A673 (cell line): ENCODE measurements around the gene STARD5. TPM values are rescaled to one million over a fixed set of nuclear protein-coding genes. Genes with fewer than 3 reads are reported as not detected.

Source experiments
- BruUV-seq: library from RNA; stranded (reverse); fragments of 400-500 nt; replicated peaks from 2 replicates; lab custom pipeline; 2021; lab: Mats Ljungman, UMichigan
- CTCF ChIA-PET: fragments of 300-600 bp; sonication (Branson Sonifier 250); formaldehyde crosslinking; loops from one replicate; lab custom pipeline; 2022; ENCODE audit warnings: antibody characterized with exemption; lab: Charles Lee
- POLR2A ChIA-PET: fragments of 300-600 bp; sonication (Branson Sonifier 250); formaldehyde crosslinking; loops from one replicate; lab custom pipeline; 2022; ENCODE audit warnings: antibody characterized with exemption; ENCODE audit not compliant: low non-redundant PET; lab: Charles Lee
- DNase-seq: peaks from one replicate; pipeline ENCODE4 v3.0.0-alpha.2; 2015; ENCODE audit warnings: low spot score
- H3K27ac ChIP-seq: fragments of 200-600 bp; sonication (generic); 2 replicates; pipeline ENCODE4 v1.5.1; 2016; ENCODE audit warnings: mixed run types, low read depth, mild to moderate bottlenecking, mixed read lengths, antibody characterized with exemption, low read length; ENCODE audit not compliant: poor library complexity, severe bottlenecking
- H3K27me3 ChIP-seq: fragments of 200-600 bp; sonication (generic); replicated peaks from 2 replicates; pipeline ENCODE4 v1.6.1; 2017; ENCODE audit warnings: mixed run types, low read depth, mild to moderate bottlenecking, mixed read lengths, antibody characterized with exemption, low read length; ENCODE audit not compliant: insufficient read depth, poor library complexity
- H3K36me3 ChIP-seq: fragments of 200-600 bp; sonication (generic); 2 replicates; pipeline ENCODE4 v1.6.1; 2016; ENCODE audit warnings: mixed run types, mild to moderate bottlenecking, mixed read lengths, antibody characterized with exemption, low read length; ENCODE audit not compliant: insufficient read depth, poor library complexity, severe bottlenecking
- H3K4me1 ChIP-seq: fragments of 200-600 bp; sonication (generic); 2 replicates; pipeline ENCODE4 v1.6.1; 2017; ENCODE audit warnings: mixed run types, mild to moderate bottlenecking, mixed read lengths, antibody characterized with exemption, low read length; ENCODE audit not compliant: insufficient read depth, poor library complexity, severe bottlenecking
- H3K4me3 ChIP-seq: fragments of 200-600 bp; sonication (generic); 2 replicates; pipeline ENCODE4 v1.5.1; 2016; ENCODE audit warnings: low read depth, mixed run types, mild to moderate bottlenecking, mixed read lengths, low read length; ENCODE audit not compliant: poor library complexity, severe bottlenecking
- H3K9me3 ChIP-seq: fragments of 200-600 bp; sonication (generic); 2 replicates; pipeline ENCODE4 v1.6.1; 2016; ENCODE audit warnings: mixed run types, low read depth, mild to moderate bottlenecking, mixed read lengths, antibody characterized with exemption, low read length; ENCODE audit not compliant: poor library complexity, severe bottlenecking
- CTCF ChIP-seq: fragments of 300-800, 200-600 bp; sonication (generic); conservative IDR thresholded peaks from 2 replicates; pipeline ENCODE4 v1.5.1; 2017; ENCODE audit warnings: low read depth, mild to moderate bottlenecking, antibody characterized with exemption, low read length, moderate library complexity, mixed read lengths
- EZH2 ChIP-seq: fragments of 200-600 bp; sonication (generic); IDR thresholded peaks from 2 replicates; pipeline ENCODE4 v1.6.1; 2017; ENCODE audit warnings: borderline replicate concordance, low read depth, mild to moderate bottlenecking, mixed read lengths, antibody characterized with exemption, low read length; ENCODE audit not compliant: poor library complexity, severe bottlenecking
- intact Hi-C: fragments of 100-400 bp; cut with micrococcal nuclease; formaldehyde crosslinking; loops from one replicate; pipeline ENCODE4 v1.10.0; 2022; ENCODE audit not compliant: unreplicated experiment
- total RNA-seq: library from RNA; stranded (reverse); gene quantifications from 2 replicates; pipeline ENCODE4 v1.2.3, GENCODE V29; 2021

STARD5 gene
- total RNA-seq, 1 experiment from 2014 or later: 0.54 TPM

GRCh38 chr15:81297603-81298575 lies 26.1 kb downstream of the STARD5 start:
- no TSS peak for BruUV-seq
- no peaks in the 10 kb centered on the region for H3K27me3 ChIP-seq
- no peaks in the 10 kb centered on the region for H3K9me3 ChIP-seq
- ChIA-PET POLR2A (no interaction called here), CTCF (no interaction called here)
- intact Hi-C loops: no loop called here
- H3K36me3 ChIP-seq: no peaks in the 10 kb centered on the region
- H3K4me3 ChIP-seq: no peak overlapping the region
- peaks cover 17% of the 10 kb centered on the region for H3K4me1 ChIP-seq
- DNase-seq: no peak
- TF ChIP-seq EZH2 (no peak), CTCF (no peak)
- no peak overlapping the region for H3K27ac ChIP-seq

- intact Hi-C loops: no loop called here
- no TSS peak for BruUV-seq
- Histone ChIP-seq H3K27ac (no peak overlapping the region), H3K36me3 (no peaks in the 10 kb centered on the region), H3K4me1 (peaks cover 17% of the 10 kb centered on the region), H3K27me3 (no peaks in the 10 kb centered on the region), H3K4me3 (no peak overlapping the region), H3K9me3 (no peaks in the 10 kb centered on the region)
- DNase-seq: peak; percentile 37
- ChIA-PET POLR2A (interaction anchor here (0.5 kb wide), 1 partner anchor 847 kb away, joined by 4 read pairs; no protein-coding TSS in a partner anchor), CTCF (interaction anchor here (0.9 to 1.0 kb wide), 2 partner anchors 22 to 104 kb away, joined by 3 read pairs; no protein-coding TSS in a partner anchor)
- TF ChIP-seq EZH2: no peak
- TF ChIP-seq CTCF: no peak
Measured at GRCh38 chr15:81297147-81297572, 26.8 kb downstream of the STARD5 start.

GRCh38 chr15:81296673-81297072 lies 27.3 kb downstream of the STARD5 start:
- H3K4me1 ChIP-seq: peaks cover 17% of the 10 kb centered on the region
- ChIA-PET POLR2A (interaction anchor here (0.5 kb wide), 1 partner anchor 848 kb away, joined by 4 read pairs; no protein-coding TSS in a partner anchor), CTCF (interaction anchor here (0.9 to 1.0 kb wide), 2 partner anchors 21 to 104 kb away, joined by 3 read pairs; no protein-coding TSS in a partner anchor)
- no peaks in the 10 kb centered on the region for H3K36me3 ChIP-seq
- H3K27me3 ChIP-seq: no peaks in the 10 kb centered on the region
- H3K4me3 ChIP-seq: no peak overlapping the region
- no peak overlapping the region for H3K27ac ChIP-seq
- H3K9me3 ChIP-seq: no peaks in the 10 kb centered on the region
- BruUV-seq: no TSS peak
- DNase-seq: peak; percentile 94
- TF ChIP-seq EZH2 (no peak), CTCF (no peak)
- intact Hi-C loops: no loop called here
